GM21447 (cell line): ENCODE measurements around the gene KLHL36.
"Not testable (repeated sequence)": the region's sequence is repeated elsewhere in the genome, so short reads cannot be mapped to it uniquely, and the experiment has no call there.

Source experiments
- ATAC-seq: cut with Tn5 transposase; IDR thresholded peaks from one replicate; pipeline ENCODE4 v1.9.1; 2021; ENCODE audit not compliant: unreplicated experiment

KLHL36 gene

DNA sequence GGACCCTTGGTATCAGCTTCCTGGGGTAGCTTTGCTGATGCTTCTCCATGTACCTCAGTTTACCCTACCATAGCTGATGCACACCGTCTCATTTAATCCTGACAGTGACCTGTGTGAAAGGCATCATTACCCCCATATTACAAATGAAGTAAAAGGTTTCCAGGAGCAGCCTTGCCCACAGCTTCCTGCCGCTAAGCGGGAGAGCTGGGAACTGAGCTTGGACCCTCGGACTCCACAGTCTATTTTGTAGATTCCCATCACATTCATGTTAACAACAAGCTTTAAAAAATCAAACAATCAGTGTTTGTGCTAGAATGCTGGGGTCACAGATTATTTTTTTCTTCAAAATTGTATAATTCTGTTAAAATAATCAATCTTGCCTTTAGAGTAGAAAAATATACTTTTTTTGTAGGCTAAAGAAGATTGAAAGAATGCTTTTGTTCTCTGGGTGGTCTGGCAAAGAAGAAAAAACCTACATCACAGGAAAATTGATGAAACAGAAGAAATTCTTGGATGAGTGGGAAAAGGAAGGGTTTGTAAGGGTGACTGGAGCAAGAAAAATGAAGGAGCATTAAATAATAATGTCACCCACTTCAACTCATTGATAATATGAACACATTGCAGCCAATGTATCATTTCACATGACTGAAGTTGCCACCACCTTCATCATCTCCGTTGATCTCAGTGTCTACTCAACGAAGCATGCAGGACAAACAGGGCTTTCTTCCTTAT, 41.9 kb downstream of the KLHL36 start:
- no peak for ATAC-seq

DNA sequence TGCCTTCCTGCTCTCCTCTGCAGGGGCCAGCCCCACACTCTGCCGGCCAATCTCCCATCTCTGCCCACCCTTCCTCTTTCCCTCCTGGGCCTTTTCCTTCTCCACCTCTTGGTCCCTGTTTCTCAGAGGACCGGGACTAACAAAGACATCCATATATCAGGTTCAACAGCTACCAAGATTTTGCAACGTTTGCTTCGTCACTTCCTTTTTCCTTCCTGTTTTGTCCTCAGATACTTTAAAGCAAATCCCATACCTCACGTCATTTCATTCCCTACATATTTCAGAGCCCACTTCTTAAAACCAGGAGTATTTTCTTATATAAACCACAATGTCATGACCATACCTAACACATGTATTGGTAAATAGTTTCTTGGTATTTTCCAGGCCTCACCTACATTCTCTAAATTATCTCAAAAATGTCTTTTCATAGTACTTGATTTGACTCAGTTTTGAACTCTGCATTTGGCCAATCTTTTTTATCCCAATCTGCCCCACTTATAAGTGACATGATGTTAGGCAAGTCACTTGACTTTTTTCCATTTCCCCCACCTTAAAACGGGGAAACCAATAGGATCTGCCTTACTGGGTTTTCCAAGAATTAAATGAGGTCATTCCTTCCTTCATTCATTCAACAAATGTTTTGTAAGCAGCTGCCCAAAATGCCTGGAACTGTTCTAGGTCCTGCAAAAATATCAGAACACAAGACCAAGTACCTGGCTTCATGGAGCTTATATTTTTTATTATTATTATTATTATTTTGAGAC, 44.3 kb downstream of the KLHL36 start:
- ATAC-seq: no peak

DNA sequence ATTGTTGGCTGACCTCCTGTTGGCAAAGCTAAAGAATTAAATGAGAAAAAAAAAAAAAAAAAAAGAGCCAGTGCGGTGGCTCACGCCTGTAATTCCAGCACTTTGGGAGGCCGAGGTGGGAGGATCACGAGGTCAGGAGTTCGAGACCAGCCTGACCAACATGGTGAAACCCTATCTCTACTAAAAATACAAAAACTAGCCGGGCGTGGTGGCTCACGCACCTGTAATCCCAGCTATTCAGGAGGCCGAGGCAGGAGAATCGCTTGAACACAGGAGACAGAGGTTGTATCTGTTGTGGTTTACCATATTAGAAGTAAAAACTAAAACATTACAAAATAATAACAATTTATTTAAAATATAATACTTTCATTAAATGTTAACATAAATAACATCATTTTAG, 45.6 kb downstream of the KLHL36 start:
- ATAC-seq: not testable (repeated sequence)

GRCh38 chr16:84694980-84695379, 46.7 kb downstream of the KLHL36 start:
- no peak for ATAC-seq

- ATAC-seq: no peak
These were observed 50.9 kb downstream of the KLHL36 start for GRCh38 chr16:84699147-84699711.

- ATAC-seq: peak; percentile 62
These were observed 51.6 kb downstream of the KLHL36 start, which contains the start of gene USP10 for GRCh38 chr16:84699712-84700445. Gene USP10, plus strand, starts transcription at chr16:84700000. Its CDS starts 91 bp downstream, at chr16:84700091.

- ATAC-seq: peak; percentile 38
These were observed 52.4 kb downstream of the KLHL36 start for GRCh38 chr16:84700446-84701300.

- ATAC-seq: no peak
These were observed 55.4 kb downstream of the KLHL36 start for GRCh38 chr16:84703681-84704080.

- ATAC-seq: no peak
These were observed 55.9 kb downstream of the KLHL36 start for GRCh38 chr16:84704253-84704652.

- no peak for ATAC-seq
These were observed 58.5 kb downstream of the KLHL36 start for GRCh38 chr16:84706856-84707255.

GRCh38 chr16:84709609-84710008, 61.3 kb downstream of the KLHL36 start:
- ATAC-seq: no peak

- ATAC-seq: no peak
These were observed 62.4 kb downstream of the KLHL36 start for GRCh38 chr16:84710686-84711085.
